Measurements from ENCODE around the gene GNAO1. TPM values are rescaled to one million over a fixed set of nuclear protein-coding genes. Genes with fewer than 3 reads are reported as not detected.

The GNAO1 gene
- total RNA-seq, 4 donors from 2014 or later, result 1.4 to 4.4 (median 2.5) TPM

- no peak overlapping the region for H3K27ac ChIP-seq
- no peak for TF ChIP-seq CTCF (IDR thresholded peaks at IDR 0.05)
- no peak for TF ChIP-seq POLR2A (IDR thresholded peaks at IDR 0.05)
- H3K36me3 ChIP-seq, result no peaks in the 10 kb centered on the region
- intact Hi-C loops (cut with DNase I), result no loop called here
- DNase-seq, result no peak
- 66% methylated on average over 4 to 6 of the region's 9 CpGs for WGBS, 2 donors
- no peak overlapping the region for H3K4me3 ChIP-seq (replicated peaks in 1 of 3)
- no peaks in the 10 kb centered on the region for H3K27me3 ChIP-seq
- H3K4me1 ChIP-seq, result no peaks in the 10 kb centered on the region
- H3K9me3 ChIP-seq, result no peaks in the 10 kb centered on the region
Measured at GRCh38 chr16:56341656-56342399, 150.5 kb downstream of the GNAO1 start.

- Histone ChIP-seq H3K4me3 (replicated peaks in 1 of 3) (no peak overlapping the region), H3K27me3 (no peaks in the 10 kb centered on the region), H3K4me1 (no peaks in the 10 kb centered on the region), H3K36me3 (no peaks in the 10 kb centered on the region), H3K9me3 (no peaks in the 10 kb centered on the region), H3K27ac (no peak overlapping the region)
- TF ChIP-seq CTCF (IDR thresholded peaks at IDR 0.05) (no peak), POLR2A (IDR thresholded peaks at IDR 0.05) (no peak)
- no peak for DNase-seq
- 92 to 94% methylated on average over 23 to 25 of the region's 27 CpGs for WGBS, 2 donors
- intact Hi-C loops (cut with DNase I), result no loop called here
Measured at GRCh38 chr16:56343661-56344517, 152.6 kb downstream of the GNAO1 start.

DNA sequence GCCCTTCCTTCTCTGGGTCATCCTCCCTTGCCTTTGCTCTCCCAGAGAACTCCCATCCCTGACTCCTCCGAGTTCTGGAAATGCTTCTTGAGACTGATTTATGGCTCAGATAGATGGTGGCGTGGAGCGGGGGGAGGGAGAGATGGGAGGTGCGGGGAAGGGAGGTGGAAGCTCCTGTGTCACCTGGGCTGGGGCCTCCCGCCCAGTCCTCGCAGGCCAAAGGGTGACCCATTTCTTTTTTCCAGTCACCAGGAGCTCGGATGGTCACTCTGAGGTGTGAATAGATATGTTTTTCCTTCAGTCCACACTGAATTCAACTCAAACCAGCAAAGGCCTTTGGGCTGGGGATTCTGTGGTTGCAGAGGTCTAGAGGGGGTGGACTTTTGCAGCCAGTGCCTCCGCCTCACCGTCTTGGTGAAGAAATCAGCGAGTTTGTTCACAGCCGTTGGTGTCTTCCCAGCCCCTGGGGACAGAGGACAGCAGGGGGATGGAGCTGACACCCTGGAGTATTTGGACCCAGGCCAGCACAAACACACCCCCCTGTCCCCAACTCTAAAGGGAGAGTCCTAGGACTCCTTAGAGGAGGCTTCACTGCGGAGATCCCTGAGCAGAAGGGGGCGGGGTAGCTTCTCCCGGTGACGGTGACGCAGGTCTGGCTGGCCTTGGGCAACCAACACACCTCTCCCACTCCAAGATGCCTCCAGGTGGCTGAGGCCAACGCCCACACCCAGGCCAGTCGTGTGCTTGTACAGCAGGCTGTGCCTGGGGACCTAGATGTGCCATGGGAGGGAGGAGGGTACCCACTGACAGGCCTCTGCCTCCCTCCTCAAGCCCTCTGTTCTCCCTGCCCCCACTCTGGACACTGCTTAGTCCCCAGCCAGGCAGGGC is 153.5 kb downstream of the GNAO1 start:
- TF ChIP-seq CTCF (IDR thresholded peaks at IDR 0.05) (no peak), POLR2A (IDR thresholded peaks at IDR 0.05) (no peak)
- intact Hi-C loops (cut with DNase I), result no loop called here
- Histone ChIP-seq H3K36me3 (no peaks in the 10 kb centered on the region), H3K27ac (no peak overlapping the region), H3K27me3 (no peaks in the 10 kb centered on the region), H3K9me3 (no peaks in the 10 kb centered on the region), H3K4me1 (no peaks in the 10 kb centered on the region), H3K4me3 (replicated peaks in 1 of 3) (no peak overlapping the region)
- DNase-seq, result no peak
- 80 to 85% methylated on average over 15 to 16 of the region's 18 CpGs for WGBS, 2 donors

DNA sequence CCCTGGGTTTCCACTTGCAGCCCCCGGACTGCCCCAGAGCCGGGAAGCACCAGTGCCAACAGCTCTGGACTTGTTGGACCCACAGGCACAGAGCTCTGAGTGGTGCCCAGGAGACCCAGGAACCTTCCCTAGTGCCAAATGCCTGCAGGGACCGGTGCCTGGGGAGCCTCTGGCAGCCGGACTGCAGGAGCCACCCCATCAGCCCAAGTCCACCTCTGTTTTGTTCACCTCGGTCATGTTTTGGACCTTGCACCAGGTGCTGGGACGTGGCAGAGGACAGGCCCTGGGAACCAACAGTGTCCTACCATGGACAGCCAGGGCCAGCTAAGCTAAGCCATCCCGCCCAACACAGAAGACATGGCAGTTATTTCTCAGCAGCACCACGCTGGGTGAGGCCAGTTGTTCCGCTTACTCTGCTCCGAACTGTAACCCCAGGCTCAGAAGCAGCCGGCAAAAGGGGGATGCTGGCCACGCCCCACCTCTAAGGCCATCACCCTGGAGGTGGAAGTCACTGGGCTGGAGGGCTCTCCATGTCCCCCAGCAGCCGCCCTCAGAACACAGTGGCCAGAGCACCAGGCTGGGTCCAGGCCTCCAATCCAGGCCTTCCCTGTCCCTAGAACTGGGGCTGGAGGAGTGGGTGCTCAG is 154.2 kb downstream of the GNAO1 start:
- Histone ChIP-seq H3K27ac (no peak overlapping the region), H3K4me3 (replicated peaks in 1 of 3) (no peak overlapping the region), H3K9me3 (no peaks in the 10 kb centered on the region), H3K27me3 (no peaks in the 10 kb centered on the region), H3K4me1 (no peaks in the 10 kb centered on the region), H3K36me3 (no peaks in the 10 kb centered on the region)
- no peak for DNase-seq
- TF ChIP-seq POLR2A (IDR thresholded peaks at IDR 0.05) (no peak), CTCF (IDR thresholded peaks at IDR 0.05) (no peak)
- intact Hi-C loops (cut with DNase I), result no loop called here
- WGBS, 2 donors, result 89 to 96% methylated on average over 11 of the region's 13 CpGs
